SK-N-SH (cell line): Measurements from ENCODE around the gene TBKBP1. TPM values are rescaled to one million over a fixed set of nuclear protein-coding genes. Genes with fewer than 3 reads are reported as not detected.
"Not testable (repeated sequence)": the region's sequence is repeated elsewhere in the genome, so short reads cannot be mapped to it uniquely, and the experiment has no call there.

Experiments used
- CTCF ChIA-PET: fragments of 300-600, 350-600 bp; formaldehyde crosslinking; extraction: SDS; loops from one replicate; lab custom pipeline; 2021; lab: Yijun Ruan, JAX
- POLR2A ChIA-PET: fragments of 350-600 bp; sonication (Branson Sonifier 250); formaldehyde crosslinking; extraction: SDS; loops from one replicate; lab custom pipeline; 2020; ENCODE audit warnings: antibody characterized with exemption, inconsistent platforms; lab: Yijun Ruan, JAX
- DNase-seq: peaks from one replicate; pipeline ENCODE4 v3.0.0; 2012
- H2AFZ ChIP-seq: fragments of 200-600 bp; sonication (generic); 2 replicates; pipeline ENCODE4 v1.8.1; 2016; ENCODE audit warnings: antibody characterized with exemption, mild to moderate bottlenecking, low read depth
- H3F3A ChIP-seq: fragments of 200-600 bp; sonication (generic); replicated peaks from 2 replicates; pipeline ENCODE3; 2016; ENCODE audit warnings: antibody characterized with exemption, mild to moderate bottlenecking; ENCODE audit not compliant: insufficient read depth
- H3K27ac ChIP-seq, 2 experiments: fragments of 200-500 bp in 1 of 2; fragments of 200-600 bp in 1 of 2; sonication (Bioruptor generic) in 1 of 2; sonication (generic), shearing (Covaris generic) in 1 of 2; 2 replicates each; pipeline versions ENCODE4 v1.5.1 to v1.6.1; 2014 to 2016; ENCODE audit warnings: low read depth in 2 of 2, inconsistent platforms in 1 of 2, low read length in 1 of 2, mild to moderate bottlenecking in 1 of 2, mixed read lengths in 1 of 2
- H3K27me3 ChIP-seq: fragments of 200-600 bp; sonication (generic), shearing (Covaris generic); 2 replicates; pipeline ENCODE4 v1.6.1; 2016; ENCODE audit warnings: mixed run types; ENCODE audit not compliant: insufficient read depth
- H3K36me3 ChIP-seq, 2 experiments: fragments of 200-500 bp in 1 of 2; fragments of 200-600 bp in 1 of 2; sonication (Bioruptor generic) in 1 of 2; sonication (generic) in 1 of 2; replicated peaks in 1 of 2; 2 replicates each; pipeline versions ENCODE3 to v1.5.1; 2014 to 2016; ENCODE audit warnings: low read length in 1 of 2, mild to moderate bottlenecking in 1 of 2; ENCODE audit not compliant: insufficient read depth in 2 of 2, control insufficient read depth in 1 of 2
- H3K4me1 ChIP-seq, 2 experiments: fragments of 200-500 bp in 1 of 2; fragments of 200-600 bp in 1 of 2; sonication (Bioruptor generic) in 1 of 2; sonication (generic), shearing (Covaris generic) in 1 of 2; 2 replicates each; pipeline versions ENCODE4 v1.5.1 to v1.6.1; 2014 to 2016; ENCODE audit warnings: low read depth in 1 of 2, low read length in 1 of 2, mixed run types in 1 of 2; ENCODE audit not compliant: insufficient read depth in 2 of 2, control insufficient read depth in 1 of 2
- H3K4me2 ChIP-seq: fragments of 200-600 bp; sonication (generic), shearing (Covaris generic); 2 replicates; pipeline ENCODE4 v1.6.1; 2017; ENCODE audit warnings: mixed run types
- H3K4me3 ChIP-seq, 2 experiments: fragments of 200-500 bp in 1 of 2; fragments of 200-600 bp in 1 of 2; sonication (Bioruptor generic) in 1 of 2; sonication (generic), shearing (Covaris generic) in 1 of 2; 2 replicates each; pipeline versions ENCODE4 v1.5.1 to v1.8.1; 2014 to 2016; ENCODE audit warnings: low read depth in 2 of 2, inconsistent platforms in 1 of 2, low read length in 1 of 2, mild to moderate bottlenecking in 1 of 2, mixed read lengths in 1 of 2, moderate library complexity in 1 of 2
- H3K79me2 ChIP-seq: fragments of 200-600 bp; sonication (generic); 2 replicates; pipeline ENCODE4 v1.8.1; 2017; ENCODE audit warnings: mild to moderate bottlenecking; ENCODE audit not compliant: insufficient read depth
- H3K9ac ChIP-seq: fragments of 200-600 bp; sonication (generic); 2 replicates; pipeline ENCODE4 v1.6.1; 2017; ENCODE audit warnings: mixed run types
- H3K9me2 ChIP-seq: fragments of 200-600 bp; sonication (generic); 2 replicates; pipeline ENCODE4 v1.6.1; 2017; ENCODE audit warnings: mixed run types
- H3K9me3 ChIP-seq: fragments of 200-600 bp; sonication (generic); 2 replicates; pipeline ENCODE4 v1.6.1; 2017; ENCODE audit warnings: mixed run types, mild to moderate bottlenecking, moderate library complexity
- H4K20me1 ChIP-seq: fragments of 200-600 bp; sonication (generic); 2 replicates; pipeline ENCODE4 v1.6.1; 2017; ENCODE audit warnings: mild to moderate bottlenecking, mixed run types; ENCODE audit not compliant: insufficient read depth
- FOSL2 ChIP-seq: IDR thresholded peaks from 2 replicates; pipeline ENCODE4 v1.4.0; 2012; ENCODE audit warnings: low read depth, mild to moderate bottlenecking, moderate library complexity, borderline replicate concordance
- GATA2 ChIP-seq: sonication (generic); formaldehyde crosslinking; IDR thresholded peaks from 2 replicates; pipeline ENCODE4 v1.5.0; 2020; ENCODE audit warnings: mild to moderate bottlenecking, missing genetic modification reagents
- NFIC ChIP-seq: IDR thresholded peaks from 2 replicates; pipeline ENCODE4 v1.4.0; 2012; ENCODE audit warnings: borderline replicate concordance
- POLR2AphosphoS5 ChIP-seq: IDR thresholded peaks from 2 replicates; pipeline ENCODE4 v1.6.1; 2012; ENCODE audit warnings: low read depth, low read length
- SIN3A ChIP-seq: IDR thresholded peaks from 2 replicates; pipeline ENCODE4 v1.6.1; 2012; ENCODE audit warnings: low read depth, mild to moderate bottlenecking, low read length, moderate library complexity, borderline replicate concordance
- TEAD4 ChIP-seq: IDR thresholded peaks from 2 replicates; pipeline ENCODE4 v1.4.0; 2012; ENCODE audit warnings: mild to moderate bottlenecking, borderline replicate concordance; ENCODE audit not compliant: insufficient read depth
- WGBS: methylation state at CpG from one replicate; pipeline ENCODE4 v1.1.6; 2017; ENCODE audit warnings: low lambda C conversion rate; 5-methylcytosine and 5-hydroxymethylcytosine counted together
- polyA plus RNA-seq, 3 experiments: library from polyadenylated mRNA; depleted of rRNA; stranded (reverse); fragments of >200 nt; gene quantifications; 2 replicates each; pipeline ENCODE4 v1.2.3, GENCODE V29; 2012
- TF ChIP-seq, protein P1 (sequence below): fragments of 200-600 bp; sonication (generic); IDR thresholded peaks from 2 replicates; pipeline ENCODE4 v1.6.1; 2017; ENCODE audit warnings: antibody characterized with exemption, mild to moderate bottlenecking, moderate library complexity
- TF ChIP-seq, protein P2 (sequence below): IDR thresholded peaks from 2 replicates; pipeline ENCODE4 v1.6.1; 2012; ENCODE audit warnings: mild to moderate bottlenecking, low read depth, low read length, moderate library complexity
- TF ChIP-seq, protein P3 (sequence below): IDR thresholded peaks from 2 replicates; pipeline ENCODE4 v1.4.0; 2012; ENCODE audit warnings: low read depth
- TF ChIP-seq, protein P4 (sequence below): IDR thresholded peaks from 2 replicates; pipeline ENCODE4 v1.4.0; 2012; ENCODE audit warnings: low read depth, borderline replicate concordance

Gene TBKBP1
- polyA plus RNA-seq, 1 of the 3 experiments (the other 2 are of a cell fraction), result 14.4 TPM

DNA sequence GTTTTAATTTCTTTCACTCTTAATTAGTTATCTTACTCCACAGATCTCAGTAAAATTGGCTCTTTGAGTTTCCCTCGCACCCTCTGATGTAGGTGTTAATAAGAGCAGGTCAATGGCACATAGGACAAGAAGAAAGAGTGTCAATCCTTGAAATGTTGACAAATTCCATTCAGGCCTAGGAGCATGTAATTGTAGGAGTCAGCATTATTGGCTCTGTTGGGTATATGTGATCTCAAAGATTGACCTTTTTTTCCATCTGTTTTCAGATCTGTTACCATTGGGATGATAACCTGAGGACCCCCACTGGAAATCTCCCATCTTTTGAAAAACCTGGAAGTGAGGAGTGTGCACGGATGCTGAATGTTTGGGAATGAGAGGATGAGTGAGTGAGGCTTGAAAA, 11.8 kb upstream of the TBKBP1 start:
- H4K20me1 ChIP-seq, result peaks cover 44% of the 10 kb centered on the region
- ChIA-PET POLR2A (no interaction called here), CTCF (interaction anchor here (11.3 kb wide), 1 partner anchor 17 kb away, joined by 167 read pairs; no protein-coding TSS in a partner anchor)
- no peak for DNase-seq
- no peak overlapping the region for H3K4me3 ChIP-seq
- WGBS, result 96% methylated on average over 2 of the region's 2 CpGs
- H3K9ac ChIP-seq, result no peak overlapping the region
- TF ChIP-seq, protein P1, sequence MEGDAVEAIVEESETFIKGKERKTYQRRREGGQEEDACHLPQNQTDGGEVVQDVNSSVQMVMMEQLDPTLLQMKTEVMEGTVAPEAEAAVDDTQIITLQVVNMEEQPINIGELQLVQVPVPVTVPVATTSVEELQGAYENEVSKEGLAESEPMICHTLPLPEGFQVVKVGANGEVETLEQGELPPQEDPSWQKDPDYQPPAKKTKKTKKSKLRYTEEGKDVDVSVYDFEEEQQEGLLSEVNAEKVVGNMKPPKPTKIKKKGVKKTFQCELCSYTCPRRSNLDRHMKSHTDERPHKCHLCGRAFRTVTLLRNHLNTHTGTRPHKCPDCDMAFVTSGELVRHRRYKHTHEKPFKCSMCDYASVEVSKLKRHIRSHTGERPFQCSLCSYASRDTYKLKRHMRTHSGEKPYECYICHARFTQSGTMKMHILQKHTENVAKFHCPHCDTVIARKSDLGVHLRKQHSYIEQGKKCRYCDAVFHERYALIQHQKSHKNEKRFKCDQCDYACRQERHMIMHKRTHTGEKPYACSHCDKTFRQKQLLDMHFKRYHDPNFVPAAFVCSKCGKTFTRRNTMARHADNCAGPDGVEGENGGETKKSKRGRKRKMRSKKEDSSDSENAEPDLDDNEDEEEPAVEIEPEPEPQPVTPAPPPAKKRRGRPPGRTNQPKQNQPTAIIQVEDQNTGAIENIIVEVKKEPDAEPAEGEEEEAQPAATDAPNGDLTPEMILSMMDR, result no peak
- TF ChIP-seq, protein P2, sequence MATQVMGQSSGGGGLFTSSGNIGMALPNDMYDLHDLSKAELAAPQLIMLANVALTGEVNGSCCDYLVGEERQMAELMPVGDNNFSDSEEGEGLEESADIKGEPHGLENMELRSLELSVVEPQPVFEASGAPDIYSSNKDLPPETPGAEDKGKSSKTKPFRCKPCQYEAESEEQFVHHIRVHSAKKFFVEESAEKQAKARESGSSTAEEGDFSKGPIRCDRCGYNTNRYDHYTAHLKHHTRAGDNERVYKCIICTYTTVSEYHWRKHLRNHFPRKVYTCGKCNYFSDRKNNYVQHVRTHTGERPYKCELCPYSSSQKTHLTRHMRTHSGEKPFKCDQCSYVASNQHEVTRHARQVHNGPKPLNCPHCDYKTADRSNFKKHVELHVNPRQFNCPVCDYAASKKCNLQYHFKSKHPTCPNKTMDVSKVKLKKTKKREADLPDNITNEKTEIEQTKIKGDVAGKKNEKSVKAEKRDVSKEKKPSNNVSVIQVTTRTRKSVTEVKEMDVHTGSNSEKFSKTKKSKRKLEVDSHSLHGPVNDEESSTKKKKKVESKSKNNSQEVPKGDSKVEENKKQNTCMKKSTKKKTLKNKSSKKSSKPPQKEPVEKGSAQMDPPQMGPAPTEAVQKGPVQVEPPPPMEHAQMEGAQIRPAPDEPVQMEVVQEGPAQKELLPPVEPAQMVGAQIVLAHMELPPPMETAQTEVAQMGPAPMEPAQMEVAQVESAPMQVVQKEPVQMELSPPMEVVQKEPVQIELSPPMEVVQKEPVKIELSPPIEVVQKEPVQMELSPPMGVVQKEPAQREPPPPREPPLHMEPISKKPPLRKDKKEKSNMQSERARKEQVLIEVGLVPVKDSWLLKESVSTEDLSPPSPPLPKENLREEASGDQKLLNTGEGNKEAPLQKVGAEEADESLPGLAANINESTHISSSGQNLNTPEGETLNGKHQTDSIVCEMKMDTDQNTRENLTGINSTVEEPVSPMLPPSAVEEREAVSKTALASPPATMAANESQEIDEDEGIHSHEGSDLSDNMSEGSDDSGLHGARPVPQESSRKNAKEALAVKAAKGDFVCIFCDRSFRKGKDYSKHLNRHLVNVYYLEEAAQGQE, result no peak
- TF ChIP-seq POLR2AphosphoS5 (no peak), TEAD4 (no peak), NFIC (no peak), SIN3A (no peak), FOSL2 (no peak), GATA2 (CRISPR knock-in tag) (no peak)
- TF ChIP-seq, protein P3, sequence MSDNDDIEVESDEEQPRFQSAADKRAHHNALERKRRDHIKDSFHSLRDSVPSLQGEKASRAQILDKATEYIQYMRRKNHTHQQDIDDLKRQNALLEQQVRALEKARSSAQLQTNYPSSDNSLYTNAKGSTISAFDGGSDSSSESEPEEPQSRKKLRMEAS, result no peak
- TF ChIP-seq, protein P4, sequence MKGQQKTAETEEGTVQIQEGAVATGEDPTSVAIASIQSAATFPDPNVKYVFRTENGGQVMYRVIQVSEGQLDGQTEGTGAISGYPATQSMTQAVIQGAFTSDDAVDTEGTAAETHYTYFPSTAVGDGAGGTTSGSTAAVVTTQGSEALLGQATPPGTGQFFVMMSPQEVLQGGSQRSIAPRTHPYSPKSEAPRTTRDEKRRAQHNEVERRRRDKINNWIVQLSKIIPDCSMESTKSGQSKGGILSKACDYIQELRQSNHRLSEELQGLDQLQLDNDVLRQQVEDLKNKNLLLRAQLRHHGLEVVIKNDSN, result no peak
- H3K4me1 ChIP-seq, result peaks cover 0 to 20% of the 10 kb centered on the region in 2 experiments; a peak in 1 of 4 replicates
- peaks cover 73% of the 10 kb centered on the region for H3F3A ChIP-seq
- H3K79me2 ChIP-seq, result peaks cover 16% of the 10 kb centered on the region; the same call in 1 of the 2 replicates
- no peaks in the 10 kb centered on the region for H3K9me2 ChIP-seq
- H3K27me3 ChIP-seq, result no peaks in the 10 kb centered on the region
- H3K4me2 ChIP-seq, result no peak overlapping the region
- peaks cover 82 to 94% of the 10 kb centered on the region in 2 experiments for H3K36me3 ChIP-seq
- no peak overlapping the region for H2AFZ ChIP-seq
- H3K27ac ChIP-seq, result no peak overlapping the region
- H3K9me3 ChIP-seq, result no peaks in the 10 kb centered on the region

DNA sequence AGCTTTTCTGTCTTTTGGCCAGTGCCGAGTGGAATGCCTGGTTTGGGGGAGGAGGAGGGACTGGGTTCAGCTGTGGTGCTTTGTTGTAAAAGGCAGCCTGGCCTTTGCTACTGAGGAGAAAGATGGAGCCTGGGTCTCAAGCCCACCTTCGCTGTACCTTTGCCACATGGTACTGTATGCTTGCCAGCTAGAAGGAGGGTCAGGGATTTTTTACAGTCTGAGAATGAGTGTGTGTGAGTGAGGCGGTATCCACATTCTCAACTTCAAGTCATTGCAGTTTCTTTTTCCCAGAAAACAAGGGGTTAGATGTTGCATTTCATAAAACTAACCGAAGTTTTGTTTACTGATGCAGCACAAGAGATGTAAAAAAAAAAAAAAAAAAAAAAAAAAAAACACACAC, 11.2 kb upstream of the TBKBP1 start:
- ChIA-PET CTCF (interaction anchor here (0.6 to 11.3 kb wide), 2 partner anchors 18 to 241 kb away, joined by 3 to 167 read pairs; no protein-coding TSS in a partner anchor), POLR2A (interaction anchor here (0.7 kb wide), 1 partner anchor 16 kb away, joined by 4 read pairs; no protein-coding TSS in a partner anchor)
- Histone ChIP-seq H4K20me1 (peaks cover 42% of the 10 kb centered on the region), H3K36me3 (peaks cover 78 to 88% of the 10 kb centered on the region in 2 experiments), H3K79me2 (peaks cover 12% of the 10 kb centered on the region; the same call in 1 of the 2 replicates), H3F3A (peaks cover 72% of the 10 kb centered on the region), H3K4me1 (peaks cover 0 to 20% of the 10 kb centered on the region in 2 experiments; a peak in 2 of 4 replicates)
- H3K9ac ChIP-seq, H3K27ac ChIP-seq, H3K27me3 ChIP-seq, H3K4me2 ChIP-seq, H3K9me2 ChIP-seq, H2AFZ ChIP-seq, H3K9me3 ChIP-seq, H3K4me3 ChIP-seq, DNase-seq: not testable (repeated sequence)
- 92% methylated on average over 4 of the region's 4 CpGs for WGBS
